Activated B cell treated with CpG ODN at 0.5 μM for 24 hours (primary cell): ENCODE measurements around the gene PBX3. TPM values are rescaled to one million over a fixed set of nuclear protein-coding genes. Genes with fewer than 3 reads are reported as not detected.

Source experiments
- ATAC-seq: fragments of 200-7000 bp; cut with Tn5 transposase; one replicate; pipeline ENCODE4 v1.10.0; 2021; ENCODE audit warnings: low read depth, mild to moderate bottlenecking, moderate library complexity
- CTCF ChIA-PET: fragments of 350-600 bp; sonication (Branson Sonifier 250); formaldehyde crosslinking; loops from one replicate; lab custom pipeline; 2021; ENCODE audit warnings: antibody characterized with exemption; lab: Charles Lee
- POLR2A ChIA-PET: fragments of 350-600 bp; sonication (Branson Sonifier 250); formaldehyde crosslinking; loops from one replicate; lab custom pipeline; 2021; ENCODE audit warnings: antibody characterized with exemption; lab: Charles Lee
- DNase-seq: peaks from one replicate; pipeline ENCODE4 v3.0.0; 2022
- H3K27ac Mint-ChIP-seq: one replicate; pipeline ENCODE4 v1.8.0; 2020; ENCODE audit warnings: mixed read lengths
- H3K27me3 Mint-ChIP-seq: one replicate; pipeline ENCODE4 v1.8.0; 2021; ENCODE audit warnings: mixed read lengths
- H3K36me3 Mint-ChIP-seq: one replicate; pipeline ENCODE4 v1.8.0; 2021; ENCODE audit warnings: low read depth, mixed read lengths
- H3K4me1 Mint-ChIP-seq: one replicate; pipeline ENCODE4 v1.8.0; 2021; ENCODE audit warnings: mixed read lengths
- H3K4me3 Mint-ChIP-seq: one replicate; pipeline ENCODE4 v1.8.0; 2020; ENCODE audit warnings: mild to moderate bottlenecking, mixed read lengths
- H3K9me3 Mint-ChIP-seq: one replicate; pipeline ENCODE4 v1.8.0; 2020; ENCODE audit warnings: mixed read lengths
- CTCF ChIP-seq: fragments of 200-600 bp; IDR thresholded peaks from one replicate; pipeline ENCODE4 v1.8.0; 2022; ENCODE audit warnings: antibody characterized with exemption, mild to moderate bottlenecking
- intact Hi-C: fragments of 100-400 bp; cut with micrococcal nuclease; formaldehyde crosslinking; loops from one replicate; pipeline ENCODE4 v1.15.1; 2024
- total RNA-seq: library from RNA; stranded (reverse); gene quantifications from 2 replicates; pipeline ENCODE4 v1.2.3, GENCODE V29; 2022

Gene PBX3
- total RNA-seq, 1 donor from 2014 or later: 37.2 TPM

GRCh38 chr9:125726456-125727132 is 20.6 kb upstream of the PBX3 start:
- CTCF ChIA-PET: no interaction called here
- intact Hi-C loops: no loop called here
- Mint-ChIP-seq H3K9me3 (no peaks in the 10 kb centered on the region), H3K27me3 (no peaks in the 10 kb centered on the region), H3K4me3 (no peak overlapping the region), H3K27ac (no peak overlapping the region), H3K4me1 (no peaks in the 10 kb centered on the region), H3K36me3 (no peaks in the 10 kb centered on the region)
- ATAC-seq (no peak), DNase-seq (no peak)
- no peak for TF ChIP-seq CTCF
- POLR2A ChIA-PET: no interaction called here

GRCh38 chr9:125730168-125730567 is 17.0 kb upstream of the PBX3 start:
- ChIA-PET POLR2A (no interaction called here), CTCF (no interaction called here)
- DNase-seq (no peak), ATAC-seq (no peak)
- Mint-ChIP-seq H3K27me3 (peaks cover 1% of the 10 kb centered on the region), H3K27ac (no peak overlapping the region), H3K4me1 (no peaks in the 10 kb centered on the region), H3K36me3 (no peaks in the 10 kb centered on the region), H3K9me3 (no peaks in the 10 kb centered on the region), H3K4me3 (no peak overlapping the region)
- intact Hi-C loops: no loop called here
- TF ChIP-seq CTCF: no peak

- intact Hi-C loops: no loop called here
- ChIA-PET CTCF (no interaction called here), POLR2A (no interaction called here)
- DNase-seq: no peak
- no peak overlapping the region for H3K27ac Mint-ChIP-seq
- H3K9me3 Mint-ChIP-seq: no peaks in the 10 kb centered on the region
- TF ChIP-seq CTCF: no peak
- H3K36me3 Mint-ChIP-seq: no peaks in the 10 kb centered on the region
- no peak for ATAC-seq
- peaks cover 1% of the 10 kb centered on the region for H3K27me3 Mint-ChIP-seq
- H3K4me3 Mint-ChIP-seq: no peak overlapping the region
- H3K4me1 Mint-ChIP-seq: no peaks in the 10 kb centered on the region
Observed at GRCh38 chr9:125732562-125732961, 14.6 kb upstream of the PBX3 start.

- POLR2A ChIA-PET: interaction anchor here (0.6 kb wide), 2 partner anchors 14 to 395 kb away, joined by 3 to 4 read pairs; no protein-coding TSS in a partner anchor
- no peaks in the 10 kb centered on the region for H3K36me3 Mint-ChIP-seq
- CTCF ChIA-PET: no interaction called here
Observed at GRCh38 chr9:125739436-125739835, 7.7 kb upstream of the PBX3 start.

More at GRCh38 chr9:125739436-125739835, 7.7 kb upstream of the PBX3 start:
- DNase-seq (no peak), ATAC-seq (no peak)
- intact Hi-C loops: no loop called here
- Mint-ChIP-seq H3K4me3 (no peak overlapping the region), H3K4me1 (peaks cover 8% of the 10 kb centered on the region), H3K9me3 (no peaks in the 10 kb centered on the region), H3K27me3 (peaks cover 6% of the 10 kb centered on the region), H3K27ac (no peak overlapping the region)
- TF ChIP-seq CTCF: no peak
